Adrenal gland (tissue), 12 donors: Measurements from ENCODE around the gene WWC2. TPM values are rescaled to one million over a fixed set of nuclear protein-coding genes. Genes with fewer than 3 reads are reported as not detected.

ENCODE experiments used
- DNase-seq, 7 donors: peaks; one replicate each; pipeline ENCODE4 v3.0.0-alpha.2; 2019 to 2020
- H3K27ac ChIP-seq, 5 donors: fragments of 200-600 bp; sonication (generic) in 4 of 5; 1 replicate in 3 of 5; 2 replicates in 2 of 5; pipeline versions ENCODE4 v1.5.1 to v1.8.0; 2016 to 2020; ENCODE audit warnings: mild to moderate bottlenecking in 1 of 5
- H3K27me3 ChIP-seq: fragments of 200-600 bp; 2 replicates; pipeline ENCODE4 v1.8.0; 2021
- H3K36me3 ChIP-seq, 2 donors: fragments of 200-600 bp; replicated peaks in 1 of 2; 1 replicate in 1 of 2; 2 replicates in 1 of 2; pipeline versions ENCODE4 v1.5.1 to v1.8.0; 2018 to 2022
- H3K4me1 ChIP-seq, 2 donors: fragments of 200-600 bp; replicated peaks in 1 of 2; 1 replicate in 1 of 2; 2 replicates in 1 of 2; pipeline versions ENCODE4 v1.5.1 to v1.8.0; 2018 to 2021
- H3K4me3 ChIP-seq, 4 donors: fragments of 200-600 bp; sonication (generic) in 3 of 4; one replicate each; pipeline ENCODE4 v1.5.1; 2016 to 2018
- H3K9me3 ChIP-seq, 3 donors: fragments of 200-600 bp; sonication (generic) in 1 of 3; replicated peaks in 1 of 3; 1 replicate in 2 of 3; 2 replicates in 1 of 3; pipeline versions ENCODE4 v1.5.1 to v1.8.0; 2016 to 2021
- POLR2A ChIP-seq, 2 donors: fragments of 450-650 bp; IDR thresholded peaks; one replicate each; pipeline ENCODE4 v1.6.1; 2017; ENCODE audit warnings: antibody characterized with exemption in 2 of 2, mild to moderate bottlenecking in 2 of 2, moderate library complexity in 1 of 2
- WGBS, 4 donors: extraction: QIAGEN DNeasy Blood & Tissue Kit in 2 of 4; methylation state at CpG; one replicate each; pipeline versions ENCODE4 v1.1.5 to v1.1.7; 2013 to 2017; 5-methylcytosine and 5-hydroxymethylcytosine counted together
- intact Hi-C, 2 donors: fragments of 100-400 bp; cut with DNase I; formaldehyde crosslinking; loops; one replicate each; pipeline versions ENCODE4 v1.14.1 to v1.15.0; 2022 to 2023
- polyA plus RNA-seq, 3 donors: library from polyadenylated mRNA; stranded (reverse); fragments of 200-250 nt in 2 of 3; fragments of 350-450 nt in 1 of 3; fragmentation: Illumina TruSeq in 1 of 3; extraction: RNeasy Lipid Tissue Mini Kit (QIAGEN cat#74804) in 1 of 3; gene quantifications; one replicate each; pipeline ENCODE4 v1.2.3, GENCODE V29; 2013 to 2014
- total RNA-seq, 9 donors: library from RNA; depleted of rRNA in 4 of 9; stranded (reverse); fragments of >200 nt in 4 of 9; fragments of 120-200 nt in 1 of 9; fragmentation: NEBNext Ultra II Directional in 1 of 9; extraction: Animal tissue kit (Norgen Biotek cat#: 25700) in 1 of 9; gene quantifications; one replicate each; pipeline versions ENCODE4 v1.1.0 to v1.2.4, GENCODE V29; 2013 to 2023
- TF ChIP-seq, protein P1 (sequence below), 6 experiments: fragments of 450-650 bp in 4 of 6; fragments of 200-600 bp in 2 of 6; sonication (generic) in 1 of 6; IDR thresholded peaks; 1 replicate in 5 of 6; 2 replicates in 1 of 6; pipeline versions ENCODE4 v1.5.1 to v1.8.0; 2016 to 2021; ENCODE audit warnings: antibody characterized with exemption in 6 of 6, mild to moderate bottlenecking in 2 of 6, moderate library complexity in 1 of 6
- donor health status: healthy with polysubstance abuse.
- donor health status: Bipolar disorder and iron deficiency.
- donor health status: DM: yes; HTN: yes; CAD: no.
- donor health status: DM: no; HTN: no; CAD: no.
- donor health status: DM: no; HTN: no; CAD: no.
- donor health status: DM: yes; HTN: yes; CAD: no.

The WWC2 gene
- total and polyA plus RNA-seq, 12 donors, result 3.1 to 27.9 (median 17.4) TPM

DNA sequence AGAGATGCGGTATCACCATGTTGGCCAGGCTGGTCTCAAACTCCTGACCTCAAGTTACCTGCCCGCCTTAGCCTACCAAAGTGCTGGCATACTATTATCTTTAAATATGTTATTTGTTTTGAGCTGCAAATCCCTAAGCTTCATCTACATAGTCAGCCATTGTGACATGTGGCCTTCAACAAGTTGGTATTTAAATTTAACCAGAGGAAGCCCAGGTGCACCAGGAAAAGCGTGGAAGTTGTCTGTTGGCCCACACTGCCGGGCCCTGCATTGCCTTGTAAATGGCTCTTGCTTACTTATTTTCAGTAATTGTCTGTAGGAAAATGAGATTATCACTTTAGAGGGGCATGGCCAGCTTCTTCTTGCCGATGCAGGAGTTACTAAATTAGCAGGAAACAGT lies 6.0 kb downstream of the WWC2 start:
- no peak for DNase-seq
- TF ChIP-seq POLR2A (IDR thresholded peaks at IDR 0.05), result no peak
- TF ChIP-seq, protein P1, sequence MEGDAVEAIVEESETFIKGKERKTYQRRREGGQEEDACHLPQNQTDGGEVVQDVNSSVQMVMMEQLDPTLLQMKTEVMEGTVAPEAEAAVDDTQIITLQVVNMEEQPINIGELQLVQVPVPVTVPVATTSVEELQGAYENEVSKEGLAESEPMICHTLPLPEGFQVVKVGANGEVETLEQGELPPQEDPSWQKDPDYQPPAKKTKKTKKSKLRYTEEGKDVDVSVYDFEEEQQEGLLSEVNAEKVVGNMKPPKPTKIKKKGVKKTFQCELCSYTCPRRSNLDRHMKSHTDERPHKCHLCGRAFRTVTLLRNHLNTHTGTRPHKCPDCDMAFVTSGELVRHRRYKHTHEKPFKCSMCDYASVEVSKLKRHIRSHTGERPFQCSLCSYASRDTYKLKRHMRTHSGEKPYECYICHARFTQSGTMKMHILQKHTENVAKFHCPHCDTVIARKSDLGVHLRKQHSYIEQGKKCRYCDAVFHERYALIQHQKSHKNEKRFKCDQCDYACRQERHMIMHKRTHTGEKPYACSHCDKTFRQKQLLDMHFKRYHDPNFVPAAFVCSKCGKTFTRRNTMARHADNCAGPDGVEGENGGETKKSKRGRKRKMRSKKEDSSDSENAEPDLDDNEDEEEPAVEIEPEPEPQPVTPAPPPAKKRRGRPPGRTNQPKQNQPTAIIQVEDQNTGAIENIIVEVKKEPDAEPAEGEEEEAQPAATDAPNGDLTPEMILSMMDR (IDR thresholded peaks at IDR 0.05), result no peak
- Histone ChIP-seq H3K9me3 (no peaks in the 10 kb centered on the region), H3K4me1 (peaks cover 6 to 15% of the 10 kb centered on the region in 2 donors), H3K27ac (no peak overlapping the region), H3K36me3 (no peaks in the 10 kb centered on the region), H3K4me3 (no peak overlapping the region), H3K27me3 (no peaks in the 10 kb centered on the region)
- WGBS, 4 donors, result 93 to 98% (median 95%) methylated on average over 5 of the region's 5 CpGs
- intact Hi-C loops, result no loop called here

DNA sequence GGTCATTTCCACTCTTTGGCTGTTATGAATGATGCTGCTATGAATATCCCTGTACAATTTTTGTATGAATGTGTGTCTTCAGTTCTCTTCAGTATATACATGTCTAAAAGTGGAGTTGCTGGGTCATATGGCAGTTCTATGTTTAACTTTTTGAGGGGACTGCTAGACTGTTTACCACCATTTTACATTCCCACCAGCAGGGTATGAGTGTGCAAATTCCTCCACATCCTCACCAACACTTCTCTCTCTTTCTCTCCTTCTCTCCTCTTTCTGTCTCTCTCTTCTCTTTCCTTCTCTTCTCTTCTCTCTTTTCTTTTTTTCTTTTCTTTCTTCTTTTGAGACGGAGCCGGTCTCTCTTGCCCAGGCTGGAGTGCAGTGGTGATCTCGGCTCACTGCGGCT lies 7.8 kb downstream of the WWC2 start:
- no peak overlapping the region for H3K4me3 ChIP-seq
- DNase-seq, result no peak
- H3K9me3 ChIP-seq, result no peaks in the 10 kb centered on the region
- no peaks in the 10 kb centered on the region for H3K4me1 ChIP-seq
- TF ChIP-seq, protein P1 (IDR thresholded peaks at IDR 0.05), result no peak
- no peak for TF ChIP-seq POLR2A (IDR thresholded peaks at IDR 0.05)
- intact Hi-C loops, result no loop called here
- H3K36me3 ChIP-seq, result no peaks in the 10 kb centered on the region
- 96 to 100% (median 99%) methylated on average over 4 of the region's 4 CpGs for WGBS, 4 donors
- no peak overlapping the region for H3K27ac ChIP-seq
- H3K27me3 ChIP-seq, result no peaks in the 10 kb centered on the region

DNA sequence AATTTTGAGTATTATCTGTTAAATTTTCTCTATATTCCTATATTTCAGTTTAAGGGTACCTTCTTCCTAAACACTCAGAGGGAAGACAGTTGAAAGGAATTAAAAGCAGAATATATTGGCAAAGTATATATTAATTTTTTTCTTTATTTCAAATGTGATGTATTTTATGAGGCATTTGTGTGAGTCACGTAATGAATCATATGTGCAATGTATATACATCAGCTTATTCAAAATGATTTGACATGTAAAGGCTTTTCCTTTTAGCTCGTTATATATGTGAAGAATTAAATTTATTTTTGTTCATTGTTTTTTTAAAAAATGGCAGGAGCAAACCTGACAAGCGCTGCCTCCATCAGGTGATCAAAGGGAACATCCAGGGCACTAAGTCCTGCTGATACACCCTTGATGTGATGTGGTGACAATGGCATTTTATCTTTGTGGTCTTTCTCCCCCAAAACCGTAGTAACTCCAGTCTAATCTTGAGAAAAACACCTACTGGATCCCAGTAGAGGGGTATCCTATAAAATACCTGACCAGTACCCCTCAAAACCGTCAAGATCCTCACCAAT lies 8.9 kb downstream of the WWC2 start:
- H3K4me1 ChIP-seq, result no peaks in the 10 kb centered on the region
- H3K9me3 ChIP-seq, result no peaks in the 10 kb centered on the region
- no peaks in the 10 kb centered on the region for H3K36me3 ChIP-seq
- TF ChIP-seq, protein P1 (IDR thresholded peaks at IDR 0.05), result no peak
- TF ChIP-seq POLR2A (IDR thresholded peaks at IDR 0.05), result no peak
- no peaks in the 10 kb centered on the region for H3K27me3 ChIP-seq
- no peak overlapping the region for H3K27ac ChIP-seq
- no peak for DNase-seq
- intact Hi-C loops, result no loop called here
- no peak overlapping the region for H3K4me3 ChIP-seq
- WGBS, 4 donors, result 91 to 93% (median 91%) methylated on average over 5 of the region's 5 CpGs

DNA sequence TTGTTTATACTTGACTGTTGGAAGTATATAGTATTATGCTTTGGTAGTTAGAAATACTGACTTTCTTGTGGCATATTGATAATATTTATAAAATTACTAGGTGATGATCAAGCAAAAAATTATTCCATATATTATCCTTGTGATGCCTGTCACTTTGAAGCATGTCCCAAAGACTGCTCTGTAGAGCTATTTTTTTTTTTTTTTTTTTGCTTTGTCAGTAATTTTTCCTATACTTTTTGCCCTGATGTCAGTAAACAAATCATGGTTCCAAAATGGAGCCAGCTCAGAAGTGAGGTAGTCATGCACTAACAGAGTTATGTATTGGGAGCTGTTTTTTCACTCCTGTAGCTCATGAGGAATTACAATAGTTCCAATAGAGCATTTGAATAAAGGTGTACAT lies 11.2 kb downstream of the WWC2 start:
- Histone ChIP-seq H3K9me3 (no peaks in the 10 kb centered on the region), H3K4me3 (no peak overlapping the region), H3K27me3 (no peaks in the 10 kb centered on the region), H3K4me1 (no peaks in the 10 kb centered on the region), H3K27ac (no peak overlapping the region), H3K36me3 (no peaks in the 10 kb centered on the region)
- no peak for DNase-seq
- no peak for TF ChIP-seq POLR2A (IDR thresholded peaks at IDR 0.05)
- TF ChIP-seq, protein P1 (IDR thresholded peaks at IDR 0.05), result no peak
- intact Hi-C loops, result no loop called here
